ENCODE results near the gene BTBD19.
"Not testable (repeated sequence)": the region's sequence is repeated elsewhere in the genome, so short reads cannot be mapped to it uniquely, and the experiment has no call there.

The BTBD19 gene, protein sequence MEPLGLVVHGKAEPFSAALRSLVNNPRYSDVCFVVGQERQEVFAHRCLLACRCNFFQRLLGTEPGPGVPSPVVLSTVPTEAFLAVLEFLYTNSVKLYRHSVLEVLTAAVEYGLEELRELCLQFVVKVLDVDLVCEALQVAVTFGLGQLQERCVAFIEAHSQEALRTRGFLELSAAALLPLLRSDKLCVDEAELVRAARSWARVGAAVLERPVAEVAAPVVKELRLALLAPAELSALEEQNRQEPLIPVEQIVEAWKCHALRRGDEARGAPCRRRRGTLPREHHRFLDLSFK

DNA sequence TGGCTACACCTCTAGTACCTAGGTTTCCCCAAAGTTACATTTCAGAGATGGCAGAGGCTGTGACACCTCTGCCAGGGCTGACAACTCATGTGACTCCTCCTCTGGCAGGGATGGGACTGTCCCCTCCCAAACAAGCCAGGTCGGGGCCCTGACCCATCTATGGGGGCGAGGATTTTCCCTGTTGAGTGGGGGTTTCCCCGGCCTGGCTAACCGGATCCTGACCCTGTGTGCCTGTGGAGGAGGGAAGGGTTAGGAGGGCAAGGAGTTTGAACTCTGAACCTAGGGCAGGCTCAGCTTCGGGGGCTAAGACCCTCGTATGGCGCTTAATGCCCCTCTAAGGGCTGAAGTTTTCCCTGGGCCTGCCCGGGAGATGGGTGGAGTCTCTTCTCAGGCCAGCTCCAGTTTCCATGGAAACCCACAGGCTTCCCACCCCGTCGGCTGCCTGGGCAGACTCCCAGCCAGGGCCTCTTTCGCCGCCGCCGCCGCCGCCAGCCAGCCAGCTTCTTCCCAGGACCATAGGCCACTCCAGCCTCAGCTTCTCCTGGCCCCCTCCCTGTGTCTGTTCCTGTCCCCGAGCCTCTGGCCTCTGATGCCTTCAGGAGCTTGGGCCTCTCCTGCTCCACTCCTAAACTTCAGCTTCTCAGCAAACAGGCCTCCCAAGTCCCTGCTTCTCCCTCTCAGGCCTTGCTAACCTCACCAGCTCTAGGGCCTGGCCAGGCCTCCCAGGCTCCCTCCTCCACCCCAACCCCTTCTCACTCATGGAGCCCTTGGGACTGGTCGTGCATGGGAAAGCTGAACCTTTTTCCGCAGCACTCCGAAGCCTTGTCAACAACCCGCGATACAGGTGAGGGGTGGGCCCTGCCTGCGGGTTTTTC is at the start of gene BTBD19:
TSS of gene BTBD19 (plus strand) at position 461 of the 875 bp plus-strand sequence. CDS start at position 759, 298 bp downstream.
- DNase-seq = peak; percentile 34

DNA sequence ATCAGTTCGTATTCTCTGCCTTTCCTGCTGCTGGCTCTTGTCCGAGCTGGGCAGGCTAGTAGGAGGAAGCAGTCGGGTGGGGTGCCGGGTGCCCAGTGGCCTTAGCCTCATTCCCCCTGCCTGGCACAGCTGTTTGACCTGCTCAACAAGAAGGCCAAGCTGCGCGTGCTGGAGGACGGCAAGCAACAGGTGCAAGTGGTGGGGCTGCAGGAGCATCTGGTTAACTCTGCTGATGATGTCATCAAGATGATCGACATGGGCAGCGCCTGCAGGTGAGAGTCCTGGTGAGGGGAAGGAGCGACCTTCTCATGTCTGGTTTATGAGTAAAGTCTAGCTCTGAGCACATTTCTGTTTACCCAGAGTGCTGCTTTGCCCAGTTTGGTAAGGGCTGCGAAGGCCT is 49.2 kb upstream of the BTBD19 start:
- no peak for DNase-seq

DNA sequence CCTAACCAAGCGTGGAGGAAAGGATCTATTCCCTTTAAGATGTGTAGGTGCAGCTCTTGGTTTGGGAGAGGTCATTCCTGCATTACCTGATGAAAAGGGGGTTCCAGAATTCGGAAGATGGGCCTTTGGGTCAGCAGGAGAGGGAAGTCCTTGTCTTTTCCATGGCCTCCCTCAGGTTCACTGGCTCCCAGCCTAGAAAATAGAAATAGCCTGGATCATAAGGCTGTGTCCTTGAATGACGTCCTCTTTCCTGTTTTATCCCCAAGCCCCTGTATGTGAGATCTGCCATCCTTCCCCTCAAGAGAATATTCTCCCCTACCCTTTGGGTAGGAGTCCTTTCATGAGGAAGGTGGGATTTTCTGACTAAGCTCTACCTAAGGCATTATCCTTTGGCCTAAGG is 47.4 kb upstream of the BTBD19 start:
- DNase-seq = no peak

GRCh38 chr1:44766421-44766820 is 41.9 kb upstream of the BTBD19 start:
- not testable (repeated sequence) for DNase-seq

DNA sequence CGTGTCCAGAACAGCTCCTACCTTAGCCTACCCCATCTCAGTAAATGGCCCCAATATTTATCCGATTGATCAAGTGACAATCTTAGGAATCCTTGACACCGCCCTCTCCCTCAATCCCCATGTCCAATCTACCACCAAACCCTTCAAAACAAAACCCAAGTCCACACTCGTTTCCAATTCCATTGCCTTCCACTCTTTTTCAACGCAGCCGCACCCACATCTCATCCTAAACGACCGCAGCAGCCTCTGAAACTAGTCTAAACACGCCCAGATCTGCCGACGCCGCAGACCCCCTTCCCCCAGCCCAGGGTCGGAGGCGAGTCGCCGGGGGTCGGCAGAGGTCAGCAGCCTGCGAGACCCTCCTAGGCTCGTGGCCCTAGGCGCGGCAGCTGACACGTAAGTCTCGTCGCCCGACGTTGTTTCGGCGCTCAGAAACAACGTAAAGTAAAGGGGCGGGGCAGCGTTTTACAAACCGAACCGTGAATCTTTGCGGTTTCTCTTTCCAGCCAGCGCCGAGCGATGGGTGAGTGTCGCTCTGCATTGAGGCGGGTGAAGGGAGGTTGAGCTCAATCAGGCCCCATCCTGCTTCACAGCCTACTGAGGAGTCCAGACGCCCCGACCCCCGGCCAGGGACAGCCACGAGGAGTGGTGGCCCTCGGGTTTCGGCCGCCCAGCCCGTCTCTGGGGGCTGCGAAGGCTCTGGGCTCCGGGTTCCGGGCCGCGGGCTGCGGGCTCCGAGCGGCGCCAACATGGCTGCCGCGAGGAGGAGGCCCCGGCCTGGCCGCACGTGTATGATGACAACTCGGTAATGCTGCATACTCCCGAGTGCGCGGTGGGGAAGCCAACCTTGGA is 33.0 kb upstream of the BTBD19 start, which contains the start of gene RPS8:
TSS of gene RPS8 (plus strand) at position 463 of the 852 bp plus-strand sequence. CDS start at position 520, 57 bp downstream.
- peak; percentile 97 for DNase-seq

DNA sequence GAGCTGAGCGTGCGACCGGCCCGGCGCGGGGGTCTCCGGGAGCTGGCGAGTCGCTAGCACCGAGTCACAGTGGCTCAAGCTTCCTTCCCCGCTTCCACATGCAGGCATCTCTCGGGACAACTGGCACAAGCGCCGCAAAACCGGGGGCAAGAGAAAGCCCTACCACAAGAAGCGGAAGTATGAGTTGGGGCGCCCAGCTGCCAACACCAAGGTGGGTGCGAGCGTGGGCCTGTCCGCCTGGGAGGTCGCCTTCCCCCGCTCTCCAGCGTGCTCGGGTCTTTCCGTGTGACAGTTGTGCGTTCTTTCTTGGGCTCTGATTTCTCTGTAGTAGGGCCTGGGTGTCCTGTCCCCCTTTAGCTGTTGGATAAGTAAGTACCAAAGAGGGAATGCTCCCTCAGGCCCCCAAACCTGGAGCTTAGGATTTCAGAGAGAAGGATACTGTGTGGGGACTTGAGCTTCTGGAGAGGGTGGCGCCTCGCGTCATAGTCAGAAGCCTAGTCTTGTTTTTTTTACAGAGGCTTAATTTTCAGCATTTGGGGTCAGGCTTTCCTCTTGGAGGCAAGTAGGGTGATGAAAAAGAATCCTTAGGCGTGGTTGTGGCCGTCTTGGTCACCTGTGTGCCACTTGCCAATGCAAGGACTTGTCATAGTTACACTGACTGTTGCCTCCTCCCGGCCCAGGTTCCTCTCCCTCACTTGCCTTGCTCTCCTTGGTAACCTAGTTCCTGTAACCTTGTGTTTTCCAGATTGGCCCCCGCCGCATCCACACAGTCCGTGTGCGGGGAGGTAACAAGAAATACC is 32.2 kb upstream of the BTBD19 start:
- peak; percentile 60 for DNase-seq

GRCh38 chr1:44776730-44777068 is 31.6 kb upstream of the BTBD19 start:
- DNase-seq = no peak

GRCh38 chr1:44777547-44777946 is 30.8 kb upstream of the BTBD19 start:
- DNase-seq = no peak

DNA sequence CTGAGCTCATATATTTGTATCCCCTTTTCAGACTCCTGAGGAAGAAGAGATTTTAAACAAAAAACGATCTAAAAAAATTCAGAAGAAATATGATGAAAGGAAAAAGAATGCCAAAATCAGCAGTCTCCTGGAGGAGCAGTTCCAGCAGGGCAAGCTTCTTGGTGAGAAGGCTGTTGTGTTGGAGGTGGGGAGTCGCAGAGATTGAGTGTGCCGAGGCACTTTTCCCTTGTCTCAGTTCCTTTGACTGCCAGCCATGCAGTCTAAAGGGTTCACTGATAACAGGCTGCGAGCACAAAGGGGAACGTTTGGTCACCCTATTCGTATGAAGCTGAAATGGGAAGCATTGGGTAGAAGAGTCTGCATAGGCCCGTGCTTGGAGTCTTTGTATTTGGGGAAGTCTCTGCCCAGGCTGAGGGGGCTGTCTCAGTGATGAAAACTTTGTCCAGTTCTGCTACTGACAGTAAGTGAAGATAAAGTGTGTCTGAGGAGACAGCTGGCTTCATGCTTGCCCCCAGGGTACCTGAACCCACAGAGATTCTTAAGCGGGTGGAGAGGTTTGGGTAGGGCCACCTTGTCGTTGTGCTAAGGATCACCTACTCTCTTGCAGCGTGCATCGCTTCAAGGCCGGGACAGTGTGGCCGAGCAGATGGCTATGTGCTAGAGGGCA is 30.2 kb upstream of the BTBD19 start:
- DNase-seq = no peak

DNA sequence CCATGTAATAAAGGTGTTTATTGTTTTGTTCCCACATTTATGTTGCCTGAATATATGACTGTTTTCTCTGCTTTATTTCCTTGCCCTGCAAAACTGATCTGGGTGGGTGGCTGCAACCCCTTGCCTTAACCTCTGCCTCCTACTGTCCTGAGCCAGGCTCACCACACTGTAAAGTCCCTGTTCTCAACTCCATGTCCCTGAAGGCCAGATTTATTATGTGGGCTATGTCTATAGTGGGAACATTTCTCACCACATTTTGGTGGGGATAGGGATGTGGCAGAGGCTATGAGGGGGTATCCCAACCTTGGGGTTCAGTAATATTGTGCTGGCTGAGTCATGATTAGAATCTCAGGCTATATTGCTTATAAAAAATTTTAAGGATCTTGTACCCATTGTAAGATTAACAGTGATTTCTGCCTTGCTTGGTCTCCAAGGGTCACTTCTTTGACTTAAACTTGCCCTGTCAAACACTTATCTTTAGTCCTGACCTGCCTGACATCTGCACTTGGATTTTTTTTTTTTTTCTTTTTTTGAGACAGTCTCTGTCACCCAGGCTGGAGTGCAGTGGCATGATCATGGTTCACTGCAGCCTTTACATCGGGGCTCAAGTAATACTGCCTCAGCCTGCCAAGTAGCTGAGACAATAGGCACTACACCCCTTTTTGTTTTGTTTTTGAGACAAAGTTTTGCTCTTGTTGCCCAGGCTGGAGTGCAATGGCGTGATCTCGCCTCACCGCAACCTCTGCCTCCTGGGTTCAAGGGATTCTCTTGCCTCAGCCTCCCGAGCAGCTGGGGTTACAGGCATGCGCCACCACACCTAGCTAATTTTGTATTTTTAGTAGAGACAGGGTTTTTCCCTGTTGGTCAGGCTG is 29.4 kb upstream of the BTBD19 start:
- no peak for DNase-seq

DNA sequence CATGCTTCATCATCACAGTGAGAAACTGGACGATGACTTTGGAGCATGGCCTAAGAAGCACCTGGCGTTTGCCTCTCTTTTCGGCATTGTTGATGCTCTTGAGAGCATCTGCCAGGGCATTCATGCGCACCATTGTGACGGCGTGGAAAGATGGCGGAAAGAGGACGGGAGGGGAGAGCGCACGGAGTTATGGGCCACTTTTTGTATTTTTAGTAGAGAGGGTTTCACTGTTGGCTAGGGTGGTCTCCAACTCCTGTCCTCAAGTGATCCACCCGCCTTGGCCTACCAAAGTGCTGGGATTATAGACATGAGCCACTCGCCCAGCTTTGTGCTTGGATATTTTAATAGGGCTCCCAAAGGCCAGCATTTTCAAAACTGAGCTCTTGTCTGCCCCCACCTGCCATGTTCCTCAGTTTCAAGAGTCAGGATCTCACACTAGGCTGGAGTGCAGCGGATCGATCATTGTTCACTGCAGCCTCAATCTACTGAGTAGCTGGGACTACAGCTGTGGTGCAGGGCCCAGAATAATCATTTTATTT is 27.7 kb upstream of the BTBD19 start:
- DNase-seq = no peak

- DNase-seq = no peak
These were observed 24.6 kb upstream of the BTBD19 start for GRCh38 chr1:44783697-44784093.

GRCh38 chr1:44784094-44785028 is 24.0 kb upstream of the BTBD19 start:
- DNase-seq = no peak

GRCh38 chr1:44785029-44785380 is 23.3 kb upstream of the BTBD19 start:
- DNase-seq = no peak

- DNase-seq = no peak
These were observed 22.7 kb upstream of the BTBD19 start for GRCh38 chr1:44785501-44786137.

- peak; percentile 77 for DNase-seq
These were observed 22.0 kb upstream of the BTBD19 start for GRCh38 chr1:44786138-44786840.

DNA sequence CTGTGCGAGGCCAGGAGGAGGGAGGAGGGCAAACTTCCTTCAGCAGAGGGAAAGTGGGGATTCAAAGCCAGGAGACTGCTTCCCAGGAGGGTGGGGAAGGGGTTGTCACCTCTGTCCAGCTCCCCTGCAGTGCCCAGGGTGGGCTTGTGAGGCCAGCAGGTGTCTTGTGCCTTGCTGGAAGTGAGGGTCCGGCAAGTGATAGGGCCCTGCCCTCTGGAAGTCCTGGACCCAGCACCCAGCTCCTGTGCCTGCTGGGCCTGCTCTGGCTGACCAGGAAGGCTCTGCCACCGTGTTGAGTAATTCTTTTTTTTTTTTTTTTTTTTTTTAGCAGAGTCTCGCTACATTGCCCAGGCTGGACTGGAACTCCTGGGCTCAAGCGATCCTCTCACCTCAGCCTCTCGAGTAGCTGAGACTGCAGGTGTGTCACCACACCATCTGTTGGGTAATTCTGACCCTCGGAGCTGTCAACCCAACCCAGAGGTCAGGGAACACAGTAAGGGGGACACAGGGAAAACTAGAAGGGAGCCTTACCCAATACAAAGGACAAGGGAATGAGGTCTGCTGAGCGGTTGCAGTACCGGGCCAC is 21.4 kb upstream of the BTBD19 start:
- DNase-seq = no peak

DNA sequence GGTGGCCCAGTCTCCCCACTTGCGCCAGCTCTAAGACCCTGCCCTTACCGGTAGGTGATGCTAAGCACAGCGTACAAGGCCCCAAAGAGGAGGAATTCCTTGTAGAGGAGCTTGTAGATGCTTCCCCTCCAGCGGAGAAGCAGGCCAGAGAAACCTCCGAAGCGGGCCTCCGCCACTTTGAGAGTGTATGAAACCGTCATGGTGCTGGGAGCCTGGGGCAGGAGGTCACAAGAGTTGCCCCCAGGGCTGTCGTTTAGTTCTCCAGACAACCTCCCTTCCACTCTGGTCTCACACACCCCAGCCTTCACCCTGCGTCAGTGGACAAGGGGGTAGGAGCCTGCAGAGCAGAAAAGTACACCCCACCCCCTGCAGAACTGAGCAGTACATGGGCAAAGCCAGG is 20.8 kb upstream of the BTBD19 start:
- DNase-seq = no peak

Data from RPMI8226 (cell line).